Posterior vena cava (tissue), 2 donors: Measurements from ENCODE around the gene GPR108. TPM values are rescaled to one million over a fixed set of nuclear protein-coding genes. Genes with fewer than 3 reads are reported as not detected.
"Not testable (repeated sequence)": the region's sequence is repeated elsewhere in the genome, so short reads cannot be mapped to it uniquely, and the experiment has no call there.

Experiments
- DNase-seq: peaks from one replicate; pipeline ENCODE4 v3.0.0-alpha.2; 2020; ENCODE audit warnings: low spot score
- intact Hi-C, 2 donors: fragments of 100-400 bp; cut with DNase I; formaldehyde crosslinking; loops; one replicate each; pipeline versions ENCODE4 v1.14.1 to v1.14.2; 2022 to 2023
- total RNA-seq, 2 donors: library from RNA; stranded (reverse); fragmentation: NEBNext Ultra II Directional; extraction: Animal tissue kit (Norgen Biotek cat#: 25700); gene quantifications; one replicate each; pipeline ENCODE4 v1.2.1, GENCODE V29; 2021
- donor health status: DM: yes; HTN: yes; CAD: no.
- donor health status: DM: yes; HTN: yes; CAD: no.

GPR108 gene
- total RNA-seq, 2 donors from 2014 or later = 39.3 to 43.4 TPM

- peak; percentile 20 for DNase-seq
- intact Hi-C loops = no loop called here
Measured at GRCh38 chr19:6712692-6713670, 24.4 kb downstream of the GPR108 start.

- intact Hi-C loops = no loop called here
Measured at GRCh38 chr19:6712231-6712630, 25.1 kb downstream of the GPR108 start.

GRCh38 chr19:6711605-6712004 lies 25.8 kb downstream of the GPR108 start:
- intact Hi-C loops = no loop called here
- DNase-seq = peak; percentile 69

More at GRCh38 chr19:6712231-6712630, 25.1 kb downstream of the GPR108 start:
- peak; percentile 64 for DNase-seq

- DNase-seq = peak; percentile 72
- intact Hi-C loops = no loop called here
Measured at GRCh38 chr19:6711078-6711361, 26.4 kb downstream of the GPR108 start.

DNA sequence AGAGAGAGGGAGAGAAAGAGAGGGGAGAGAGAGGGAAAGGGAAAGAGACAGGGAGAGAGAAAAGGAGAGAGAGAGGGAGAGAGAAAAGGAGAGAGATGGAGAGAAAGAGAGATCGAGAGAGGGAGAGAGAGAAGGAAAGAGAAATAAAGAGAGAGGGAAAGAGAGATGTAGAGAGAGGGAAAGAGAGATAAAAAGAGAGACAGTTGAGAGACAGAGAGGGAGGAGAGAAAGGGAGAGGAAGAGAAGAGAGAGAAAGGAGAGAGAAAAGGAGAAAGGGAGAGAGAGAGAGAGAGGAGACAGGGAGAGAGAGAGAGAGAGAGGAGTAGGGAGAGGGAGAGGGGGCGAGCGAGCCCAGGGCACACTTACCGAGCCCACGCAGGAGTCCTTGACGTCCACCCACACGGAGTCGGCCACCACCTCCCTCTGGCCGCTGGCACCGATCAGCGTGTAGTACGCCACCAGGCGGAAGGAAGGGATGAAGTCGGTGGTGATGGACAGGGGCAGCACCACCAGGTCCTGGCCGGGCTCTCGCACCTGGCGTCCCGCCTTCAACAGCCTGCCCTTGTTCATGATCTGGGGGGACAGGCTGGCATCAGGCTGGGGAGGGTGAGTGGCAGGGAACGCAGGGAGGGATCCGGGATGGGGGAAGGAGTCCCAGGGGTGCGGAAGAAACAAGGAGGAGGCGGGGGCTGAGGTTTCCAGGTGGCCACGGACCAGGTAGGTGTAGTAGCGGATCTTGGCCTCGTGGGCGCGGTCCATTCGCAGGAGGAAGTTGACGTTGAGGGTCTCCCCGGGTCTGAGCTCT lies 26.9 kb downstream of the GPR108 start:
- DNase-seq = no peak
- intact Hi-C loops = no loop called here

DNA sequence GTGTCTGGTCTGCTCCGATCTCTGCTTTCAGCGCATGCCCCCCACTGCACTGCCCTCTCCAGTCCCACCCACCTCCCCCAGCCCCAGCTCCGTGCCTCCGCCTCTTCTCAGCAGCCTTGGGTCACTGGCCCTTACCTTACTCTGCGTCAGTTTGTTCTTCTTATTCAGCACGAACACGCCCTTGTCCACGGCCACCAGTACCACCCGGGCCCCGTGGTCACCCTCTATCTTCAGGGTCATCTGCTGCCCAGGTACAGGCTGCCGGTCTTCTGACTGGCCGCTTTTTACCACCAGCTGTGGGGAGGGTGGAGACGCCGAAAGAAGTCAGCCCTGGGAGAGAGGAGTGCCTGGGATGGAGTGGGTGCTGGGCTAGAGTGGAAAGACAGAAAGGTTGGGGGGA lies 27.8 kb downstream of the GPR108 start:
- intact Hi-C loops = no loop called here
- peak; percentile 64 for DNase-seq

DNA sequence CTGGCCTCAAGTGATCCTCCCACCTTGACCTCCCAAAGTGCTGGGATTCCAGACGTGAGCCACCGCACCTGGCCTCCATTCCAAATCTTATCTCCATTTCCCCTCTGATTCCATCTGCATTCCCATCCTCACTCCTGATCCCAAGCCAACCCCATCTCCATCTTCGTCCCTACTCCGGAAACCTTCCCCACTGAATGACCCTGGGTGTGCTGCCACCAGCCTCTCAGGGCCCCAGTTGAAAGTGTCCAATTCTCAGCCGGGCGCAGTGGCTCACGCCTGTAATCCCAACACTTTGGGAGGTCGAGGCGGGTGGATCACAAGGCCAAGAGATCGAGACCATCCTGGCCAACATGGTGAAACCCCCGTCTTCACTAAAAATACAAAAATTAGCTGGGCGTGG lies 28.5 kb downstream of the GPR108 start:
- intact Hi-C loops = not testable (repeated sequence)
- peak; percentile 34 for DNase-seq

GRCh38 chr19:6708346-6708745 lies 29.0 kb downstream of the GPR108 start:
- DNase-seq = no peak
- intact Hi-C loops = no loop called here

DNA sequence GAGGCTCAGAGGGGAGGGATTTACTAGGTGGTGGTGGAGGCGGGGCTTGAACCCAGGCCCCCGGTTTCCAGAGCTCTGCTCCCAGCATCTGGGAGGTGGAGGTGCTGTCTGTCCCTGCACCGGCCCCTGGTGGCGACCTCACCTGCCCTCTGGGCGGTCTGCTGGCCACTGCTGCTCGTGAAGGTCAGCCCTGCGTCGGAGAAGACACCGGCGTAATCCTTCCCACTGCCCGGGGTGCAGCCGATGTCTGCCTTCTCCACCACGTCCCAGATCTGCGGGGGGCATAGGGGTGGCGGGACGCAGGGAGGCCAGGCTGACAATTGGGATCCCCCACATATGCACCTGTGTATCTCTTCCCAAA lies 29.7 kb downstream of the GPR108 start:
- intact Hi-C loops = no loop called here

GRCh38 chr19:6707011-6707657 lies 30.2 kb downstream of the GPR108 start:
- intact Hi-C loops = no loop called here
- DNase-seq = peak; percentile 77

More for the DNA sequence above, 29.7 kb downstream of the GPR108 start:
- DNase-seq = peak; percentile 48

- intact Hi-C loops = no loop called here
- no peak for DNase-seq
Measured at GRCh38 chr19:6706633-6706958, 30.8 kb downstream of the GPR108 start.

DNA sequence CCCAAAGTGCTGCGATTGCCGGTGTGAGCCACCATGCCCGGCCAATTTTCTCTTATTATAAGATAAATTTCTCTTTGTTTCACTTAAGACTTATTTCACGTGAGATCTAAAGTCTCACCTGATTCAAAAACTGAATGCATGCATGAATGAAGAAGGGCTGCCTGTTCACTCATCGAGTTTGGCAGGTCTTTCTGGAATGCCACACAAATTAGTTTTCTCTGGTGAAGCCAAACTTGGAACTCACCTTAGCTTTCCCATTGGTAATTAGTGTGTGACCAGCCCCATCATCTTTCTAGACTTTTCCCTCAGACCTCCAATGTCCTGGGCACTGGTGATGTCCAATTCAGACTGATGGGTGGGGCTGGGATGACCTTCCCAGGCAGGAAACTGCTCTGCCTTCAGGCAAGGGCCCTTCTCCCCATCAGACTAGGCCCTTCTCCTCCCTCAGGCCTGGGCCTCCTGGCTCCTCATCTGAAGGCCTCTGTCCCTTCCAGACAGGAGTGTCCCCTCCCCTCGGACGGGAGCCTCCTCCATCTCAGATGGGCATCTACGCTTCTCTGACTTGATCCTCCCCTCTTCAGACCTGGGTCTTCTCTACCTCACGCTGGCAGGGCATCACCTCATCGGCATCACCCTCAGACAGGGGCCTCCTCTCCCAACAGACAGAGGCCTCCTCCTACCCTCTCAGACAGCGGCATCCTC lies 31.3 kb downstream of the GPR108 start:
- intact Hi-C loops = no loop called here
- DNase-seq = peak; percentile 67

DNA sequence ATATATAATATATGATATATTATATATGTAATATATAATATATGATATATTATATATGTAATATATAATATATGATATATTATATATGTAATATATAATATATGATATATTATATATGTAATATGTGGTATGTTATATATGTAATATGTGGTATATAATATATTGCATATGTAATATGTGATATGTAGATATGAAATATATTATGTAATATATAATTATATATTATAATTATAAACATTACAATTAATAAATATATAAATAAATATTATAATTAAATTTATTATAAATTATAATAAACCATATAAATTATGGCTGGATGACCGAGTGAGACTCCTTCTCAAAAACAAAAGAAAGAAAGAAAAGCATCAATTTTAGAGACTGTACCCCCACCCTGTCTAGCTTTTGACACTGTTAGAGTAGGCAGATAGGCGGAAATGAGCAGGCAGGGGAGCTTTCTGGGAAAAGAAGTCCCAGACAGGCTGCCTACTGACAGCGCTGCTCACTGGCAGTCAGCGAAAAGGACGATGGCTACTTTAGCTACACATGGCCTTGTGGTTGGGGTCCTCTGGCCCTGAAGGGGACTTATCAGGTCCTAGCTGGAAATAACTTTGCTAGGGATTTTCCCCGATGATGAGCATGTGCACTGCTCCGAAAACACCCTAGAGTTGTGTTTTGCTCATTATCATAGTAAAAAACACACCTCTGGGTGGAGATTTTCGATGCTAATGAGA lies 36.6 kb downstream of the GPR108 start:
- DNase-seq = peak; percentile 7
- intact Hi-C loops = no loop called here

DNA sequence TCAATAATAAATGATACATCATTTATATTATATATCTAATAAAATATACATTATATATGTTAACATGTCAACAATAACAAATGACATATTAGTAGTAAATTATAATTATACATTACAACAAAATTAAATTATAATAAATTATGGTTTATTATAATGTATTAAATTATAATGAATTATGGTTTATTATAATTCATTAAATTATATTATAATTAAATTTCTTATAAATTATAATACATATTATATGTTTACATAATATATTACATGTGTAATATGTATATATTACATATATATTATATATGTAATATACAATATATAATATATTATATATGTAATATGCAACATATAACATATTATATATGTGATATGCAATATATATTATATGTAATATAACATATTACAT lies 37.4 kb downstream of the GPR108 start:
- DNase-seq = no peak
- intact Hi-C loops = no loop called here

- peak; percentile 49 for DNase-seq
- intact Hi-C loops = no loop called here
Measured at GRCh38 chr19:6697291-6697690, 40.1 kb downstream of the GPR108 start.

DNA sequence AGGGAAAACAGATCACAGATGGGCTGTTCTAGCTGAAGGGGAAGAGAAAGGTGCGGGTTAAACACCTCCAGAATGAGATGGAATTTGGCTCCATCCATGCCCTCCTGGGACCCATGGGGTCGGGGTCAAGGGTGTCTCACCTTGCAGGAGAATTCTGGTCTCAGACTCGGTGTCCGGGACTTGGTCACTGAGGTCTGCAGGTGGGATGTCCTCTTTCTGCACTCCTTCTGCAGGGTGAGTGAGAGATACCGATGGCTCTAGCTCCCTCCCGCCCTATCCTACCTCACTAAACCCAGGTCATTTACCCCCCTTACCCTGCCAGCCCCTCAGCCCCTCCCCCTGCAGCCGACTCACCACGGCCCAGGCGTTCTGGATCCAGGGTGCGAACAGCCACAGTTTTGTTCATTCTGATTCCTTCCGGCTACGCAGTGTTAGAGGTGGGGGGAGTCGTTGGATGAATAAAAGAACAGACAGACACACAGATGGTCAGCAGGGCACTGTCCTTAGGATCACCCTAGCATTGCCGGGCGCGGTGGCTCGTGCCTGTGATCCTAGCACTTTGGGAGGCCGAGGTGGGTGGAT lies 41.0 kb downstream of the GPR108 start:
- intact Hi-C loops = no loop called here
- DNase-seq = peak; percentile 58

DNA sequence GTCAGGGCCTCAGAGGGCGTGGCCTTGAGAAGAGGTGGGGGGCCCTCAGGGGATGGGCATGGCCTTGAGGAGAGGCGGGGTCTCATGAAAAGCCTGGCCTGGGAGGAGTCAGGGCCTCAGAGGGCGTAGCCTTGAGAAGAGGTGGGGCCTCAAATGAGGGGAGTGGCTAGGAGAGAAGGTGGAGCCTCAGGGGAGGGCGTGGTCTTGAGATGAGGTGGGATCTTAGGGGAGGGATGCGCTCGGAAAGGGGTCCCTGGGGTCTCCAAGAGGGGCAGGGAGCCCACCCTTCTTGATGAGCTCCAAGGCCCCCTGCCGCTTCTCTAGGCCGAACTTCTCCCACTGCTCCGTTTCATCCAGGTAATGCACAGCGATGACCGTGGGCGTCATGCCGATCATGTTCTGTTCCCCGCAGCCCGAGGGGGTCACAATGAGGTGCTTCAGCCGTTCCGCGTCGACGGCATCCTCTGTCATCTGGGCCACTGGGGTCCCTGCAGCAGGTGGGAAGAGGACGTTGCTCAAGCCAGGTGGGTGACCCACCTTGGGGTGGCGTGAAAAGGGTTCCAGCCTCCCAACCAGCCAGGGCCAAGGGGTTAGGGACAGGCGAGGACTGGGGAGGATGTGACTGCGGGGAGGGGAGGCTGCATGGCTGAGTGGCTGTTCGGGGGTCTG lies 43.1 kb downstream of the GPR108 start:
- intact Hi-C loops = no loop called here
- DNase-seq = peak; percentile 75

GRCh38 chr19:6693681-6694080 lies 43.7 kb downstream of the GPR108 start:
- peak; percentile 75 for DNase-seq

More at GRCh38 chr19:6693681-6694080, 43.7 kb downstream of the GPR108 start:
- intact Hi-C loops = no loop called here
